ENCODE results near the gene ACP2. TPM values are rescaled to one million over a fixed set of nuclear protein-coding genes. Genes with fewer than 3 reads are reported as not detected.

Gene ACP2
- total and polyA plus RNA-seq, 10 of the 15 experiments (the other 5 are each of a cell fraction or from before 2014, with no cell fraction given), result 0.98 to 11.7 (median 7.4) TPM

- H3K79me2 ChIP-seq (ENCODE audit: control insufficient read depth, insufficient read depth, low read length), result no peaks in the 10 kb centered on the region
- ChIA-PET POLR2A (interaction anchor here (1.2 kb wide), 1 partner anchor 10 kb away, joined by 3 read pairs; no protein-coding TSS in a partner anchor), RAD21 (ENCODE audit: unreplicated experiment) (no interaction called here), SMC1A (ENCODE audit: uncharacterized antibody, unreplicated experiment) (interaction anchor here (0.7 kb wide), 1 partner anchor 13 kb away, joined by 4 read pairs; no protein-coding TSS in a partner anchor), CTCF (interaction anchor here (0.6 to 1.3 kb wide), 2 partner anchors 13 to 284 kb away, joined by 3 read pairs; no protein-coding TSS in a partner anchor)
- BruUV-seq (replicated peaks), result no TSS peak
- no peak overlapping the region for H3K4me2 ChIP-seq (ENCODE audit: control insufficient read depth, insufficient read depth)
- no peaks in the 10 kb centered on the region for H3K4me1 ChIP-seq (ENCODE audit: control insufficient read depth, insufficient read depth, low read length)
- TF ChIP-seq TBL1XR1 (IDR thresholded peaks at IDR 0.05; ENCODE audit: low read depth, low read length) (no peak), STAT1 (conservative IDR thresholded peaks at IDR 0.05) (no peak), HSF1 (IDR thresholded peaks at IDR 0.05; ENCODE audit: low read depth, low read length) (no peak), FOXK2 (IDR thresholded peaks at IDR 0.05) (no peak), EGR1 (IDR thresholded peaks at IDR 0.05; ENCODE audit: borderline replicate concordance in 1 of 2, low read depth in 2 of 2, low read length in 2 of 2) (no peak), USF1 (IDR thresholded peaks at IDR 0.05; ENCODE audit: borderline replicate concordance, extremely low read length, insufficient read depth, low read depth, low read length) (no peak), ZNF207 (IDR thresholded peaks at IDR 0.05; ENCODE audit: borderline replicate concordance) (no peak), IKZF1 (conservative IDR thresholded peaks at IDR 0.05) (no peak), ZZZ3 (IDR thresholded peaks at IDR 0.05; ENCODE audit: control insufficient read depth, insufficient read length, low read depth) (no peak), CTCF (IDR thresholded peaks at IDR 0.05 in 2 of 3, conservative IDR thresholded peaks at IDR 0.05 in 1 of 3; ENCODE audit: control insufficient read depth in 2 of 3, extremely low read depth in 1 of 3, insufficient read depth in 1 of 3, low read depth in 3 of 3, low read length in 3 of 3) (no peak), RFX5 (IDR thresholded peaks at IDR 0.05; ENCODE audit: low read depth, low read length) (no peak), CEBPB (IDR thresholded peaks at IDR 0.05; ENCODE audit: borderline replicate concordance in 1 of 2, low read depth in 2 of 2, low read length in 2 of 2) (no peak), JUNB (IDR thresholded peaks at IDR 0.05) (no peak), PKNOX1 (IDR thresholded peaks at IDR 0.05) (no peak), HCFC1 (IDR thresholded peaks at IDR 0.05; ENCODE audit: low read length) (no peak)
- ATAC-seq (no peak), DNase-seq (ENCODE audit: low read depth, low spot score) (no peak), FAIRE-seq (no peak)
- H3K27ac ChIP-seq (ENCODE audit: control insufficient read depth, insufficient read depth), result no peak overlapping the region
- H2AFZ ChIP-seq (ENCODE audit: control insufficient read depth, low read depth, low read length), result no peak overlapping the region
- no peak overlapping the region for H3K4me3 ChIP-seq
- in situ Hi-C loops (cut with MboI) (no loop called here), intact Hi-C loops (cut with micrococcal nuclease; ENCODE audit: unreplicated experiment) (no loop called here)
- WGBS (ENCODE audit: insufficient coverage, insufficient replicate concordance, low lambda C conversion rate, missing lambda C conversion rate), result 97% methylated on average over 13 of the region's 13 CpGs
- no peak overlapping the region for H3K9ac ChIP-seq (ENCODE audit: control insufficient read depth, insufficient read depth, low read length)
- no peaks in the 10 kb centered on the region for H3K27me3 ChIP-seq (replicated peaks in 1 of 2; ENCODE audit: control insufficient read depth in 2 of 2, insufficient read depth in 2 of 2, low read length in 1 of 2)
- H4K20me1 ChIP-seq (ENCODE audit: control insufficient read depth, insufficient read depth), result no peaks in the 10 kb centered on the region
- H3K9me3 ChIP-seq (replicated peaks; ENCODE audit: control insufficient read depth, insufficient read depth, low read length), result no peaks in the 10 kb centered on the region
- peaks cover 43 to 50% of the 10 kb centered on the region in 2 experiments for H3K36me3 ChIP-seq (ENCODE audit: control insufficient read depth in 2 of 2, insufficient read depth in 2 of 2, low read length in 1 of 2)
Measured at GRCh38 chr11:47285969-47286770, 37.6 kb upstream of the ACP2 start.

Measured in GM12878 (cell line).